H4 (cell line): ENCODE data around the gene ASTL. TPM values are rescaled to one million over a fixed set of nuclear protein-coding genes. Genes with fewer than 3 reads are reported as not detected.
A peak's percentile ranks its signal among the peaks of the same experiment; 100 is the strongest.

Source experiments
- DNase-seq: peaks from one replicate; pipeline ENCODE4 v3.0.0-alpha.2; 2015; ENCODE audit warnings: low spot score
- total RNA-seq: library from RNA; depleted of rRNA; stranded (reverse); fragments of >200 nt; shearing (Covaris generic); gene quantifications from 2 replicates; pipeline ENCODE4 v1.2.3, GENCODE V29; 2014

ASTL gene
- total RNA-seq, 1 experiment from 2014 or later: not detected

DNA sequence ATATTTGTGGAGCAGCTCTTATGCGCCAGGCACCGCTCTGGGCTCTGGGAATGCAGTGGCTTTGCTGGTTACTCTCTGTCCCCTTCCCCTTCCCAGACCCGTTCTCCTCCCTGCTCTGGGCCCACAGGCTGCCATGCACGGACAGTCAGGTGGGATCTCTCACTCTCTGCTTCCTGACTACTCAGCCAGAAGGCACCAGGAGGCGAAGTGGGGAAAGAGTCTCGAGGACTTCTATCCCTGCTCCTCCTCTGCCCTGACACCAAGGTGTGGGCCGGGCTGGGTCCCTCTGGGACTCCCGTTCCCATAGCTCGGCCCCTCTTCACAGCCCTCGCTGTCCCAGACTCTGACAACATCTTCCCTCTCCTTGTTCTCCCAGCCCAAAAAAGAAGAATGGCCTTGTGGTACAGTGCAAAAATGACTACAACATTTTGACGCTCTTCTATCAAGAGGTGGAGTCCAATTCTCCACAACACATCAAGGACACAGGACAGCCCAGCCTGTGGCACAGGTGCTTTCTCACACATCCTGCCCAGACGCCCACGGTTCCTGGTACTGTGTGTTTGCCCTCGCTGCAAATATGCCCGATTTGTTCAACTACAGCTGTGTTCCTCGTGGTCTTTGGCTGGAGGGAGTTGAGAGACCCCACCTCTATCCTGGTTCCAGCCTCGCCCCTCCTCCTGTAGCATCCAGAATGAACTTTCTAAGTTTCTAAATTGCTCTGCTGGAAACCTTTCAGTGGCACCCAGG, 21.0 kb upstream of the ASTL start:
- no peak for DNase-seq

DNA sequence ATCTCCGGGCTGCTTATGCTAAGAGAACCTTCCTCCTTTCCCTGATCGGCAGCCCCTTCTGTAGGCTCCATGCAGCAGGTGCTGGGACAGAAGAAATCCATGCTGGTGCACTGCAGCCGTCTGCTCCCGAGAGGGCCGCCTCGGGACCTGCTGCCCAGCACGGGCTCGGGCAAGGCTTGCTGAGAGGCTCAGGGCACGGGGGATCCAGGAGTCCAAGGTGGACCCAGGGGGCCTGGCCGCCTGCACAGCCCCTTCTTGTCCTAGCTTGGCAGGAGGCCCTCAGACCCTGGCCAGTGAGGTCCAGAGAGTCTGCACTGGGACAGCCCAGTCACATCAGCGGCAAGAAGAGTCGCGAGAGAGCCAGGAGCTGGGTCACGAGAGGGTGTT, 20.2 kb upstream of the ASTL start:
- no peak for DNase-seq

DNA sequence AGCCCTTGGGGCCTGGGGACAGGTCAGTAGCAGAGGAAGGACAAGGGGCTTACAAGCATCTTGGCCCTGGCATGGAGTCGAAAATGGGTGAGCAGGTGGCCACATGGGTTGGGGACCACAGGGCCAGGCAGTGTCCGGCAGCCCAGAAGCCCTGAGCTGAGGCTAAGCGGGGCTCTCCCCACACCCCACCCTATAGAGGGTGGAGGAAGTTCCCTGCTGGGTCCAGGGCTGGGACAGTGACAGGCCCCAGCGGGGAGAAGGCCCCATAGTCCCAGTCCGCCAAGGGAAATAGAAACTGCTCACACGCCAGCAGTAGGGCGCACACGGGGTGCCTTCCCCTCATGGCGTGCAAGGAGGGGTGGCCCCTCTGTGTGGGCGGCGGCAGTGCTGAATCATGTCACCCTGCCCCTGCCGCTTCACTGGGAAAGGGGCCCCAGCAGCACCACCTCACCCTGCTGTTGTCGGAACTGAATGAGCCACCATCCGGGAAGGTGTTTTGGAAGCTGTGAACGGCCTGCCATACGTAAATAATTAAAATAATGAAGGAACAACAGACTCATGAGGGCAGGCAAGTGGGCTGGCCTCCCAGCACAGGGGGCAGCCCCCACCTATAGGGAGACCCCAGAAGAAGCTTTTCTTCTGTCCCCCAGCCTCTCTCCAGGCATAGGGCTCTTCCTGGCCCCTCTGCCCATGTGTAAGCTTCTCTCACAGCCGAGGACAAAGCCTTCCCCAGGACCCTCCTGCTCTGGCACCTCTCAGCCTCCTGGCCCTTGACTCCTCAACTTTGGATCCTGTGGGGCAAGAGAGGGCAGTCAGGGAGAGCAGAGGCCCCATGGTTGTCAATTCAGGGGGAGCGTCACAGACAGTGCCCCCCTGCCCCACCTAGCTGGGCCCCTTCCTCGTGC, 19.6 kb upstream of the ASTL start:
- DNase-seq: no peak

DNA sequence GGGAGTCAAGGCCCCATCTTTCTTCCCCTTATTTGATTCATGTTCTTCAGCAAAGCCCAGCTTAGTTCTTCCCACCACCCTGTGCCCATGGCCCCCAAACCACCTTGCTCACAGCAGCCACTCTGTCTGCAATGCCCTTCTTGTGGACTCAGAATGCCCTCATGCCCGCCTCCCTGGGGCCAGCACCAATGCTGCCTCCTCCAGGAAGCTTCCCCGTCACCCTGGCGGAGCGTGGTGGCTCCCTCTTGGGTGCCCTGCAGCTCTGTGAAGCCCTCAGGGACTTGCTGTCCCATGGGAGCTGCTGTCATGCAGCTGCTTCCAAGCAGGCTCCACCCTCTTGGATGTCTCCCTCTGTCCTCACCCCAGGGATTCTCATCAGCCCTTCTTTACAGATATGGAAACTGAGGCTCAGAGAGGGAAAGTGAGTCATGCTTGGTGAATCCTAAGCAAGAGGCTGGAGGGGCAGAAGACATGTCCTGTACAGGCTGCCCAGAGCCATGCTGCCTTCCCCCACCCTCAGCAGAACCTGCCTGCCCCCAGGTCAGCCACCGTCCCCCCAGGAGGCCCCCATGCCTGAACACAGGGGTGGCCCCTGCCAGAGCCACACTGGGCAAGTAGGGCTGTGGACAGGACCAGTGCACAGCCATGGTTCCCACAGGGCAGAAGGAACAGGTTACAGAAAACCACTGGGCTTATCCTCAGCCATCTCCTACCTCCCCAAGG, 18.8 kb upstream of the ASTL start:
- no peak for DNase-seq

DNA sequence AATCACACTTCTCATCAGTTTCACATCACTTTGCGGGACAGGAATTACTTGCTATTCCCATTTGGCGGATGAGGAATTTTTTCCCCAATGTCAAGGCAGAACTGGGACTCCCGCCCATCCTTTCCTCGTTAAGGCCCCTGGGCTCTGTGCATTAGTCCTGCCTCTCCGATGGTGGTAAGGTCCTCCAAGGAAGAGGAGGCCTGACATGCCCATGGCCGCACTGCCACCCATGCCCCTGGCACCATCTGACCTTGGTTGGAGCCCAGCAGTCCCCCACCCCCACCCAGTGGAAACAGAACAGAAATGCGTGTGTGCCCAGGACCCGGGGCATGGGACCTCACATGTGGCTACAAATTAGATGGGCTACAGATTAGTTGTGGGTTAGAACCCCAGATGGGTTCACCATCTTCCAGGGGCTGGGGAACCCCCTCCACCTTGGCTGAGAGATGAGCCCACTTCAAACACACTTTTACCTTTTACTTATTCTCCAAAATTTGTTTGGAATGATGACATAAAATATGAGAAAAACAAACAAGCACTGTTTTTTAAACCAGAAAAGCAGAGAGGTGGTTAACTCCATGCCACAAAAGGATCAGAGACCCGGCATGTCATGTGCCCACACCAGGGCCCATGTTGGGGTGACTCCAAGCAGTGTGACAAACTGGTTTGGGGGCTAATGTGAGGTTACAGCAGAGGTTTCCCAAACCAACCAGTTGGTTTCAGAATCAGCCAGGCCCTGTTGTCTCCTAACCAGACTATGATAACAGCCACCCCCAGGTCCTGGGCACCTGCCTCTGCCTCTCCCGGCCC, 17.9 kb upstream of the ASTL start:
- no peak for DNase-seq

DNA sequence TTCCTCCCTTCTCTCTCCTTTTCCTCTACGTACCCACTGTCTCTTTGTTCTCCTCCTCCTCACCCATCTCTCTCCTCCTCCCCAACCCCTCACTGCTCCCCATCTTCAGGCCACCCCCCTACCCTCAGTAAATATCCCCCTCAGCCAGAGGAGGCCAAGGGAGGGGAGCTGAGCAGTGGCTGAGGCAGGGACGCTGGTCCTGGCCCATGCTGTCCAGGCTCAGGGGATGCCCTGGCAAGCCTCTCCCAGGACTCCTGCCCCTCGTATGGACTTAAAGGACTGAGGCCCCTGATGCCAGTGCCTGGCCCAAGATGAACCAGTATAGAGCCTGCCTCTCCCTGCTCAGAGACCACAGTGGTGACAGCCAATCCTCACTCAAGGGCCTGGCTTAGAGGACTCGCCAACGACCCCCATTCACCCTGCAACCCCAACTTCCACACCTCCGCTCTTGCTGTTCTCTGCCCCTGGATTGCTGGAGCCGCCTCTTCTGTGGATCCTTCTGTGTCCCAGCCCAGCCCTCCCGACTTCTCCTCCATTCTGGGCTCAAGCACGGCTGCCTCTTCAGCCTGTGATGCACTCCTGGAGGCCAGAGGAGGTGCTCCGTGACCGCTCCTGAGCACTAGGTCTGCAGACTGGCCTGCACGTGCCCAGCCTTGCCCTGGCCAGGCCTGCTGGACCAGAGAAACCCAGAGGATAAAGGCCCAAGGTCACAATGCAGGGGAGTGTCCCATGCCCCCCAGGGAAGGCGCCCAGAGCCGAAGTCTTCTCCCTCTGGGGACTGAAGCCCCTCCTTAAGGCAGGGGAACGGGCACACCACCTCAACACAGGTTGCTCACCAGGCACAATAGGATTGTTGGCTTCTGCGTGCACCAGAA, 16.4 kb upstream of the ASTL start:
- no peak for DNase-seq

DNA sequence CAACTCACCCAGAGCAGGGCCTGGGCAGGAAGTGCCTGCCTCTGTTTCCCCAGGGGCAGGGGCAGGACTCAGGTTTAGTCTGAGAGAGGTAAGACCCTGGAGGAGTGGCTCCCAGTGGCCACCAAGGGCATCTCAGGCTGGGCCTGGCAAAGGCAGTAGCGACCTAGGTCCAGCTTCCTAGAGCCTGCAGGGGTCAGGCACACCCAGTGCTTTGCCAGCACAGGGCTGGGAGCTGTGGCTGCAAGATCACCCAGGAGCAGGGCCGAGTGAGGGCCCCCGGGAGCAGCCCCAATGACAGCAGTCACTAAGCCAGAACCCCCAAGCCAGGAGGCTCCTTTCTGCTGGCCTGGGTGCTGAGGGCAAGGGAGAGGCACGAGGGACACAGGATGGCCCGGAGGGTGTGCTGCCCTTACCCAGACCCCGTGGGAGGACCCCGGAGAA, 15.7 kb upstream of the ASTL start:
- no peak for DNase-seq

DNA sequence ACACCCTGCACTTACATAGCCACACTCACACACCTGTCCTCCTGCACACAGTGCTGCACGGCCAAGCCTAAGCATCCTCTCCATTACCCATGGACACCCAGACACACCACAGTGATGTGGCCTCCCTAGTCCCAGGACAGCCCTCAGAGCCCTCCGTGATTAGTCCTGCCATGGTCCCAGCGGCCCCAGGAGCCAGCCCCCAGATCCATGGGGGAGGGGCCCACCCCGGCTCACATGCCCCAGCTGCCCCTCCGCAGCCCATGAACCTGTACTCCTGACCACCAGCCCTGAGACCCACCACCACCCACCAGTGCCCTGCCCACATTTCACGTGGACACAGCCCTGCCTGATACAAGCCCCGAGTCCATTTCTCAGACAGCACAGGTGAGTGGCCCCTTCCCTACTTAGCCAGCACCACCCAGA, 15.0 kb upstream of the ASTL start:
- no peak for DNase-seq

DNA sequence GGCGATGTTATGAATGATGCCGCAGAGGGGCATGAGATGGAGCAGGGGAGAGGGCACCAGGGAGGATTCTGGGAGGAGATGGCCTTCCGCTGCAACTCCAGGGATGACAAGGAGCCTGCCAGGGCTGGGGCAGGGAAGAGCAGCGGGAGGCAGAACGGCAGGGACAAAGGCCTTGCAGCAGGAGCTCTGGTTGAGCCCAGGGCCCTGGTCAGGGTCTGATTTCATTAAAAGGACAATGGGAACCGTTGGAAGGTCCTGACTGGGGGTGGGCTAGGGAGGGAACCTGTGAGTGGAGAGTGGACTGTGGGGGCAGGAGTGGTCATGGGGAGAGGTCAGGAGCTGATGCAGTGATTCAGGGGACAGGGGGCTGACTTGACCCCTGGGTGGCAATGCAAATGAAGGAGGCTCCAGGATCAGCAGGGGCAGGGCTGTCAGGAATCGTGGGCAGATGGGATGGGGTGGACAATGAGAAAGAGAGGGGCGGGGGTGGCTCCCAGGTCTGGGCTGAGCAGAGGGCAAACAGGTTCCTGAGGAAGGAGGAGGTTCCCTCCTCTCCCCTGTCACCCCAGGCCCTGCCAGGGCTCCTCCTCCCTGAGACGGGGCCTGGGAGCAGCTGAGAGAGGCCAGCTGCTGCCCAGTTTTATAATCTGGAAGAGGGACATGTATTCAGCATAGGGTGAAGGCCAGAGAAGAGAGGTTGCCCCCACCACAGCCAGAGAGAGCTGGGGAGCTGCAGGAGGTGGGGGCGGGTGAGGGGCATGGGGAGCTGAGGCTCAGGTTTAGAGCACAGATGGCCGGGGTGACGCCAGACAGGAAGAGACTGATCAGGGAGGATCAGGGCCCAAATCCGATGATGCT, 14.2 kb upstream of the ASTL start:
- DNase-seq: no peak

DNA sequence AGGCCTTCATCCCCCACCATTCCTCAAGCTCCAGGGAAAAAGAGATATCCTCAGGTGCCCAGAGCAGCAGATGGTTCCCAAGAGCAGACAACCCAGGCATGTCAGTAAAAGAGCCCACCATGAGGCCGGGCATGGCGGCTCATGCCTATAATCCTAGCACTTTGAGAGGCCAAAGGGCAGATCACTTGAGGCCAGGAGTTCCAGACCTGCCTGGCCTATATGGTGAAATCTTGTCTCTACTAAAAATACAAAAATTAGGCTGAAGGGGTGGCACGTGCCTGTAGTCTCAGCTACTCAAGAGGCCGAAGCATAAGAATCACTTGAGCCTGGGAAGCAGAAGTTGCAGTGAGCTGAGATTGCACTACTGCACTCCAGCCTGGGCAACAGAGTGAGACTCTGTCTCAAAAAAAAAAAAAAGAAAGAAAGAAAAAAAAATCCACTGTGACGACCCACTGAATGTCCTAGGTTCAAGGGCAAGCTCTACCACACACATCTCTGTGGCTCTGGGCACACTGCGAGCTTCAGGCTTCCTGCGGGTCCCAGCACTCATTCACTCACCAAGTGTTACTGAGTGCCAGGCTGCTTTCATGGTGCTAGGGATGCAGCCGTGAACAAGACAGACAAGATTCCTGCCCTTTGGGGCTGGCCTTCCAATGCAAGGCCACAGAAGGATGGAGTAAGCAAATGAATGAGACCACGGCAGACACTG, 13.4 kb upstream of the ASTL start:
- DNase-seq: no peak

DNA sequence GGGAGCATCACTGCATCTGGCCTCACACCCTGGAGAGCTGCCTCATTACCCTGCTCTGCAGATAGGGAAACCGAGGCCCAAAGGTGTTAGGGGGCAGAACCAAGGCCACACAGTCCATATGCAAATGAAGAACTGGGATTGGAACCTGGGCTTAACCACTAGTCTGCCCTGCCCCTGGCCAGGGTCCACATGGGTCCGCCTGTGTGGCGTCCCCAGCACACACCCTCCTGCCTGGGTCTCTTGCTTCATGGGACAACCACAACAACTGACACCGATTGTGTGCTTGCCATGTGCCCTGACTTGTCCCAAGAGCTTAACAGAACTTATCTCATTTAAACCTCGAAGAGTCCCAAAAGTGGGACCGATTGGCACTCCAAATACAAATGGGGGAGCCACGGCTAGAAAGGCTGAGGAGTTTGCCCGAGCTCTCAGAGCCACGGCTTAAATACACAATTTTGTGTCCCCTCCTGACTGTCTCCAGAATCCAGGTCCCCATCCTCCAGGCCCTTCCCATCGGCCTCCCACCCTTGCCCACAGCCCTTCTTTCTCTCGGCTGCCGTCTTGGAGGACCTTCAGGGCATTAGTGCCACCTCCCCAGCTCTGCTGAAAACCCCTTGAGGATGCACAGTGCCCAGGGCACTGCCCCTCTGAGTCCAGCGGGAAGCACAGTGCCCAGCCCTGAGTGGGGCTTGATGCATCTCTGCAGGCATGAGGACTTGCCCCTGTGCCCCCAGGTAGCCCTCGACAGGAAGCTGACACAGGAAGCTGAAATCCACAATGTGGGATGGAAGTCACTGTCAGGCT, 12.7 kb upstream of the ASTL start:
- no peak for DNase-seq

DNA sequence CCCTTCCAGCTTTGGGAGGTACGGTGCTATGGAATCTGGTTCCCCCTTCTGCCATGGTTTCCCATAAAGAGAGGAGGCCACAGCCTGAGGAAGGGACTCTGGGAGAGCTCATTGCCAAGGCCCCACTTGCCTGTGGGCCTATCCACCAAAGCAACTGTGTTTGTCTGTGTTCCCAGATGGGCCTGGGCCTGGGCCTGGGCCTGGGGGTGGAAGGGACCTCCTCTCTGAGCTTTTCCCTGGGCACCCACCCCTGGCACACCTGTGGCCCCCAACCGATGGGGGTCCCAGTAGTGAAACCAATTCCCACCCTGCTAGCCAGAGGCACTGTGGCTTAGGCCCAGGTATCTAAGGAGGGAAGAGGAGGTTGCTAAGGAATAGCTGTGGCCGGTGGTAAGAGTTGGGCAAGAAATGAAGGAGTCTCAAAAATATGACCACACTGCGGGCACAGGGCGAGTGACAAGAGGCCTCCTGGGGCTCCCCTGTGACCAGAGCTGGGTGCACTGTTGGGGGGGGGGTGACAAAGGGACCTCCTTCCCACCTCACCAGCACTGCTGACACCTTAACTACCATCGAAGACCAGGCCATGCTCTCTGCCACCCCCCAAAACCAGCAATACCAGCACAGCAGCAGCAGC, 11.8 kb upstream of the ASTL start:
- no peak for DNase-seq

DNA sequence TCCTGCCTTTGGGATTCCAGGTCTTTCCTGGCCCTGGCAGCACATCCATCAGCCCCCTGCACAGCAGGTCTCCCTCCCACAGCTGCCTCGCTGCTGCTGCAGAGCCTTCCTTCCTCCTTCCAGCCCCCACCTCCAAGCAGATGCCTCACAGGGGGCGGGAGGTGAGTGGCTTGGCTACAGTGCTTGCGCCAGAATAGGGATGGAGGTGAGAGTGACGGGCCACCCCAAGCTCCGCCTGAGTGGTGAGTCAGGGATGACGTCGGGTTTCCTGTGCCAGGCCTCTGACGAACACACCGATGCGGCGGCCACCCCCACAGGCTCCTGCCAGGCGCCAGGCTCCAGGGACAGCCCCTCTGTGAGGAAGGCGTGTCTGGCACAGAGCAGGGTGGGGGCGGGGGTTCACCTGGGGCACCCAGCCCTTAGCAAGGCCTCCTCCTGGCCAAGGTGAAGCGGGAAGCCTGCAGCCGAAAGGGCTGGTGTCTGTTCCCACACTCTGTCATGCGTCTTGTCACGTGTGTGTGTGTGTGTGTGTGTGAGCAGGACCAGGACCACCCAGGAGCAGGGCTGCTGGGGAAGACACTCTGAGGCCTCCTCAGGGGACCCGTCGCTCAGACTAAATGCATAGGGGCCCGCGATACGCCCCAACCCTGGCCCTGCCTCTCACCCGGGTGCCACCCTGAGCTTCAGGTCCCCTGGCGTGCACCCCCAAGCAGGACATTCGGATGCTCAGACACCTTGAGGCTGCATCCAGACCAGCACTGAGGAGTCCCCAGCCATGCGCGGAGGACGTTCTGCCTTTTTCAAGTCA, 10.3 kb upstream of the ASTL start:
- peak; percentile 94 for DNase-seq

DNA sequence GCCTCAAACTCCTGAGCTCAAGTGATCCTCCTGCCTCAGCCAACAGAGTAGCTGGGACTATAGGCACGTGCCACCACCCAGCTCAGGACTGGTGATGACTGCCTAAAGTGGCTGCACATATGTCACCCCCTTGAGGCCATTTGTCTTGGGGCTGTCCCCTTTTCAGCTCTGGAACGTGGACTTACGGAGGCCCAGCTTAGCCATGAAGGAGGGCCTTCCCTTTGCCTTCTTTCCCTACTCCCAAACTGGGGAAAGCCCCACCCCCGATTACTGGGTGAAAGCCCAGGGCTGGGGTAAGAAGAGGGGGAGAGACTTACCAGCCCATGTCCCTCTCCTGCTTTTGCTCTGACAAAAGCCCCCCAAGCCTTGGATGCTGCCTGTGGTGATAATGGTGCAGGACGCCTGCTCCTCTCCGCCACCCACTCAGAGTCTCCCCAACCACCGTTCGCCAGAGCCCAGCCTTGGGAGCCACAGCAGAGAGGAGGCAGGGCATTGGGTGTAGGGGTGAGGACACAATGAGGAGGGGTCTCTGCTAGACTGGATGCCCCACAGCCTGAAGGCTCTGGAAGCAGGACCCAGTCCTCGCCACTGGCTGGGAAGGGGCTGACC, 9.4 kb upstream of the ASTL start:
- peak; percentile 50 for DNase-seq

DNA sequence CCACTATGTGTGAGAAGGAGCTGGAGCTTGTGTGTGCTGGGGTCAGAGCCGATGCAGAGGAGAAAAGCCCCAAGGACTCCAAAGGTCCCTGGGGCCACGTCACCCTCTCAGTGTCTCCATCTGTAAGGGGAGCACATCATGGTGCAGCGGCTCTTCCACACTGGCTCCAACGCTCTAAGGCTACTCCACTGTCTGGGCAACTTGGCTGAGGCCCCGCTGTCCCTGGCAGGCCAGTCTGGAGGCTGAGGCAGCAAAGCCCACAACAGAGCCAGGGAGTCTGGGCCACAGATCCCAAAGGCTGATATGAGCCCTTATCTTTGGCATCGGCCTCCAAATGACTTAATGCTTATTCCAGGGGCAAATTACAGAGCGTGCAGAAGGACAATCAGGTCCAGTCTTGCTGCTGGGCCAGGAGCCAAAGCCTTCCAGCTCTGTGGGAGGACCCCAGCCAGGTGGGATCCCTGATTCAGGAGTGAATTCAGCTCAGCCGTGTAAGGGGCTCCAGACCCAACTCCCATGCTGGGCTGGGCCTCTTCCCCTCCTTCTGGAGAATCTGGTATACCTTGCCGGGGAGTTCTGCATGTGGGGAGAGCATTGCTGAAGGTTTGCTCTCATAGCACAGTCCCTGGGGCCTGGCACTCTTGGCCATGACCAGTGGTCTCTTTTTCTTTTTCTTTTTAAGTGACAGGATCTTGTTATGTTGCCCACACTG, 8.7 kb upstream of the ASTL start:
- DNase-seq: peak; percentile 64
